GM19324 (cell line): ENCODE data around the gene VKORC1L1.
A peak's percentile ranks its signal among the peaks of the same experiment; 100 is the strongest.
"Not testable (repeated sequence)": the region's sequence is repeated elsewhere in the genome, so short reads cannot be mapped to it uniquely, and the experiment has no call there.

Source experiments
- ATAC-seq: cut with Tn5 transposase; IDR thresholded peaks from one replicate; pipeline ENCODE4 v1.9.1; 2021; ENCODE audit warnings: mild to moderate bottlenecking, moderate library complexity; ENCODE audit not compliant: unreplicated experiment, low FRiP score

VKORC1L1 gene

DNA sequence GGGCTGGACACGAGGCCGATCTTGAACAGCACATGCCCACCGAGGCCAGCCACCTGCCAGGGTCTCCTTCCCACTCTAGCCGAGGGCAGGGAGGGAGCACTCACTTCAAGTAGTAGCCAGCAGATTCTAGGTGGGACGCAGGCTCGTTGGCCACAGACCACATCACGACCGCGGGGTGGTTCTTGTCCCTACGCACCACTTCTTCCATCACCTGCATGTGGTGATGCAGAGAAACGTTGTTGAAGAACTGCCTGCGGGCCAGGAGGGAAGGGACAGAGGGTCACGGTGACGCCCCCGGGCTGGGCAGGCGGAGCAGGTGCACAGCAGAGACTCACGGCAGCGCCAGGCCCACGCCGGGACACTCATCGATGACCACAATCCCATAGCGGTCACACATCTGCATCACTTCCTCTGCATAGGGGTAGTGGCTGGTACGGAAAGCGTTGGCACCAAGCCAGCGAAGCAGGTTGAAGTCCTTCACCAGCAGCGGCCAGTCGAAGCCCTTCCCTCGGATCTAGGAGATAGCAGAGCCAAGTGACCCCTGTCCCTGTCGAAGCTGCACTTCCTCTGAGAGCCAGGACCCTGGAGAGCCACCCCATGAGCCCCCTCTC is 101.4 kb downstream of the VKORC1L1 start:
- no peak for ATAC-seq

DNA sequence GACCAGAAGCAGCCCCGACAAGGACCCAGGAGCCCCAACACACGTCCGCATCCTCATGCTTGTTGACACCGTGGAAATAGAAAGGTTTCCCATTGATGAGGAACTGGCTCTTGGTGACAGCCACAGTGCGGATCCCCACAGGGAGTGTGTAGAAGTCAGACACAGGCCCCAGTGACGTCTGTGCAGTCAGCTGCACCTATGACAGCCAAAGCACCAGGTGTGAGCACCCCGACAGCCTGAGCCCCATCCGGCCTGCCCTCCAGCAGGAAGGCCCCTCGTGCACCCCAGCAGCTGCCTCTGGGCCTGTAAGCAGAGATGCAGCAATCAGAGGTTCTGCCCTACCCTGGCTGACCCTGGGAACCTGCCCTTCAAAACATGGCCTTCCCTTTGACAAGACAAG is 102.0 kb downstream of the VKORC1L1 start:
- no peak for ATAC-seq

DNA sequence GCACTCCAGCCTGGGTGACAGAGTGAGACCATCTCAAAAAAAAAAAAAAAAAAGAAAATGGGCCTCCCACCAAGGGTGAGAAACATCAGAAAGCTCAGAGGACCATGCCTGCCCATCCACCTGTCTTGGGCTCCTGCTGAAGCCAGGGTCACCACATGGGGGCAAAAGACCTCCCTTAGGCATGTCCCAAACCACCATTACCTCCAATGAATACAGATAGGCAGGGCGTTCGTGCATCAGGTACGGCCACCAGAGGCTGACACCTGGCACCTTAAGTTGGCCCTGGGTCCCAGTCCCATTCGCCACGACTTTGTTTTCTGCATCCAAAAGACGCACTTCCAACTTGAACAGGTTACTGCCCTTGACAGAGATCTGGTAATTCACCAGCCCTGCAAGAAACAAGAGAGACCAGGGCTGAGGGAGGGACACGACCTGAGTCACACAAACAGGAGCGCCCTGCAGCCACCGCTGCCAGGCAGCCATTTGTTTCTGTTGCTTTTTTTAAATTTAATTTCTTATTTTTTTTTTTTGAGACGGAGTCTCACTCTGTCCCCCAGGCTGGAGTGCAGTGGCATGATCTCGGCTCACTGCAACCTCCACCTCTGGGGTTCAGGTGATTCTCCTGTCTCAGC is 103.1 kb downstream of the VKORC1L1 start:
- ATAC-seq, result no peak

DNA sequence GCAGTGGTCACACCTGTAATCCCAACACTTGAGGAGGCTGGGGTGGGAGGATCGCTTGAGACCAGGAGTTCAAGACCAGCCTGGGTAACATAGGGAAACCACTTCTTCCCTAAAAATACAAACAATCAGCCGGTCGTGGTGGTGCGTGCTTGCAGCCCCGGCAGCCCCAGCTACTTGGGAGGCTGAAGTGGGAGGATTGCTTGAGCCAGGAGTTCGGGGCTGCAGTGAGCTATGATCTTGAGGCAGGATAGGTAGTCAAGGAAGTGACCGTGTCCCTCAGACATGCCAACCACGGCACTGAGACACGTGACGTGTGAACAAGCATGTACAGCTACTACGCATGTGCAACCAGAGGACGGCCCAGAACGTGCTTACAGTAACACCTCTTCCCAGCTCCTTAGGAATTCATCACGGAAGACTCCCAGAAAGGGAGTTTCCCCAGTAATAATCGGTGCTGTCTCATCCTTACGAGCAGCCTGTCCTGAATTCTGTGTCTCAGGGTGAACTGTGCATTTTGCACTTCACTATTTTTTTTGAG is 103.9 kb downstream of the VKORC1L1 start:
- no peak for ATAC-seq

DNA sequence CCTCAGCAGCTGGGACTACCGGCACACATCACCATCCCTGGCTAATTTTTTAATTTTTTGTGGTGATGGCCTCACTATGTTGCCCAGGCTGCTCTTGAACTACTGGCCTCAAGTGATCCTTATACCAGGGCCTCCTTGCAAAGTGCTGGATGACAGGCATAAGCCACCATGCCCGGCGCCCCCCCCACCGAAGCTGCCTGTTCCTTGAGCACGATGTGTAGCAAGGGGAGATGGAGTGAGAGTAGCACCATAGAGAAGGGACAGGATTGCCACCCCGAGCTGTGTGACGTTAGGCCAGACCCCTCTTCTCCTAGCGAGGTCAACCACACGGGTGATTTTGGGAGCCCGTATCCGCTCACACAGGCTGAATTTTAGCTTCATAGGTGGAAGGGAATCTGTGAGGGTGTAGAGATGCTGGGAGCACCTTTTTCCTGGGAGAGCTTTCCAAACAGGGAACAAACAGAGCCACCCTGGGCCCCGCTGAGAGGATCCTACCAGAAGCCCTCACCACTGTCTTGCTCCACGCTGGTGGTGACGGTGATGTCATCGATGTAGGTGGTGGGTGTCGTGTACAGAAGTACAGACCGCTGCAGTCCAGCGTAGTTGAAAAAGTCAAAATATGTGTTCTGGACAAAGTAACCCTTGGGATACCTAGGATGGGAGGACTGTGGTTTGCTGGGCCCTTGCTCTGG is 106.2 kb downstream of the VKORC1L1 start:
- ATAC-seq, result no peak

DNA sequence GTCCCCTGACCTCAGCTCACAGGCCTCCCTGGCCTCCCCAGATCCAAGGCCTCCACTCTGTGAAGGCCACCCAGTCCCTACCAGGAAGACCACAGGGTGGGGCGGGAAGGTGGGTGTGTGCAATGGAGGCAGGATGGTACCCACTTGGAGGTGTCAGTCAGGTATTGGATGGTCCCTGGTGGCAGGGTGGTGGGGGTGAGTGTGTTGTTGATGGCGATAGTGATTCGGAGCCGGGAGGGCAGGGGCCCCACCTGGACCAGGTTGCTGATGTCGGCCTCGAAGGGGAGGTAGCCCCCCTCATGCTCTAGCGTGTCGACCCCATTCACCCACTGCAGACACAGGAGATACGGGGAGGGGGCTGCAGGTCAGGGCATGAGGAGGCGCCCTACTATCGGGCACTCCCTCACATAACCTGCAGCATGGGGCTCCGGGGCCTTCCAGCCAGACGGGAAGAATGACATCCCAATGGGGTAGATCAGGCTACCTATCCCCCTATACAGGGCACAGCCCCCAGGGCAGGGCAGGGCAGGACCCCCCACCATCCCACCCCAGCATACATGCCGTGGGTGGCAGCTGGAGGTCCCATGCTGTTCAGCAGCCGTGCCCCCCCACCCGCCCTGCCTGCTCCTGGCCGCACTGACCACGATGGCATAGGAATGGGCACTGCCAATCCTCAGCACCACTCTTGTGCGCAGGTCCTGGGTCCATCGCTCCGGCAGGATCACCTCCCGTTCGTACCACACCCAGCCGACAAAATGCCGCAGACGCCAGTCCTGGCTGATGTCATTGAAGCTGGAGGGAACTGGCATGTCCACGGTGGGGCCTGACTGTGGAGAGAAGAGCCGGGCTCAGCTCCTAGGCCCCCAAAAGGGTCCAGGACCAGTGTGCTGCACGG is 107.0 kb downstream of the VKORC1L1 start:
- no peak for ATAC-seq

DNA sequence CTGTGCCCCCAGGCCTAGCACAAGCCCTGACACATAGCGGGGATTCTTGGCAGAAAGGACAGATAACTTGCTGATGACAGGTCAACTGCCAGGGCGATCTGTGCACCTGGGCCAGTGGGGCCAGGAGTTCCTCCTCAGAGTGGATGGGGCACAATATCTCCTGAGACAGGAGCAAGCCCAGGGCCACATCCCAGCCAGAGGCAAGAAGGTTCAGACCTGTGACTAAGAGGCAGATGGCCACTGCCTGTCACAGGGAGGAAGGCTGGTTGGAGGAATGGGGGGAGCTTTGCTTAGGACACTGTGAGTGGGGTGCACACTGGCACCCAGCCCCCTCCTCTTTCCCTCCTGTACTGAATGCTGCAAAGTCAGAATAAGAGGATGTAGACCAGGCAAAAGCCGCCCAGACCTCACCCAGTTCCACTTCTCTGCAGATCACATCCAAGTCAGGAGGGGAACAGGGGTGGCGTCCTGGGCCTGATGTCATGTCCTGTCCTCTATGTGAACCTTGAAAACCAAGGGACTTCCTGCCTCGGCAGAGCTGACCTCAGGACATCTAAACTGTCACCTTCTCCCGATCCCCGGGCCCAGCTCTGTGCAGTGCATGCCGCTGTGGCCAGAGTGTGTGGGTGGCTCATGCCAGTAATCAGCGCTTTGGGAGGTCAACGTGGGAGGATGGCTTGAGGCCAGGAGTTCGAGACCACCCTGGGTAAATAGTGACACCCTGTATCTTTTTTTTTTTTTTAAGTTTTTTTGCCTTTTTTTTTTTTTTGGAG is 107.8 kb downstream of the VKORC1L1 start:
- ATAC-seq, result peak; percentile 55

DNA sequence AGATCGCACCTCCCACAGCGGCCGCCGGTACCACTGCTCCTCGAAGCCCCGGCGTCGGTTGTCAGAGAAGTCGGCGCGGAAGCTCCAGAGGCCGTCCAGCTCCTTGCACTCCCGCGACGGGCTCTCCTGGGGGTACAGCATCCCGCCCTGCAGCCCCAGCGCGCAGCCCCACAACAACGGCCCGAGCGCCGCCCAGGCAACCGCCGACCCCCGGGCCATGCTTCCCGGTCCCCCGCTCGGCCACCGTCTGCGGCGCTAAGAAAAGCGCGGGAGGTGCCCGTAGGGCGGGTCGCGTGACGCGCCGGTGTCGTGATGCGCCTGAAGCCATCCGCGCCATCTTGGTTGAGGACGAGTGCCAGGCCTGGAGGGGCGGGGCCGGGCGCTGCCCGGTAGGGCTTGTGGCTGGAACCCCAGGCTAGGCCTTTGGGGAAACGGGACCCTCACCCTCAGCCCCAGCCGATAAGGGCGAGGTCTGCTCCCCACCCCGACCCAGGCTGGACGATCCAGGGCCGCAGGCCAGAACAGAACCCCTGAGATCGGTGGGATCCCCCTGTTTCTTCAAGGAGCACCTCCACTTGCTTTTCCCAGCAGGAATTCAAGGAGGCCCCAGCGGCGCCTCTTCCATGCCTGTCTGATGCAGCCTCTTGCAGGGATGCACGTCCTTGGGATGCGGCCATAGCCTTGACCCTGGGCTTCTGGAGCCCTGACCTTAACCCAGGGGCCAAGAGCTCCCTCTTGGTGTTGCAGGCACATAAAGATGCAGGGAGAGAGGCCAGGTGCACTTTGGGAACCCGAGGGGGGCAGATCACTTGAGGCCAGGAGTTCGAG is 109.3 kb downstream of the VKORC1L1 start, which contains the start of gene GUSB:
Gene GUSB, minus strand, starts transcription at position 249 of the 828 bp plus-strand sequence. Its CDS starts 30 bp downstream, at position 219.
- peak; percentile 90 for ATAC-seq

DNA sequence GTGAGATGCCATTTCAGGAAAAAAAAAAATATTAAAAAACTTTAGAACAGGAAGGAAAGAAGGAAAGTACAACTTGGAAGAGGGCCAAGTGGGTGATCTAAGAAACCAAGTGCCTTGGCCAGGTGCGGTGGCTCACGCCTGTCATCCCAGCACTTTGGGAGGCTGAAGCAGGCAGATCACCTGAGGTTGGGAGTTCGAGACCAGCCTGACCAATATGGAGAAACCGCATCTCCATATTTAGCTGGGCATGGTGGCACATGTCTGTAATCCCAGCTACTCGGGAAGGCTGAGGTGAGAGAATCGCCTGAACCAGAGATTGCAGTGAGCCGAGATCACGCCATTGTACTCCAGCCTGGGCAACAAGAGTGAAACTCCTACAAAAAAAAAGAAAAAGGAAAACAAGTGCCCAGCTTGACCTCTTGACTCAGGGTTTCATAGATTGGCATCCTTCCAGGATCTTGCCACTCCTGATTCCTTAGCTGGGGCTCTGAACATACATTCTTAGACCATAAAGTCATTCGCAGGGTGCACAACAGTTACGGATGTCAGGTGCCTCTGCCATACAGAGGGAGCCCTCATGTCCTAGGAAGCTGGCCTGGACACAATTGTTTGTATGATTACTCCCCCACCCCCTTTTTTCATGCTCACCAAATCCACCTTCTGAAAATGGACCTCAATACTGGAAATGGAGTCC is 111.2 kb downstream of the VKORC1L1 start:
- ATAC-seq, result no peak

DNA sequence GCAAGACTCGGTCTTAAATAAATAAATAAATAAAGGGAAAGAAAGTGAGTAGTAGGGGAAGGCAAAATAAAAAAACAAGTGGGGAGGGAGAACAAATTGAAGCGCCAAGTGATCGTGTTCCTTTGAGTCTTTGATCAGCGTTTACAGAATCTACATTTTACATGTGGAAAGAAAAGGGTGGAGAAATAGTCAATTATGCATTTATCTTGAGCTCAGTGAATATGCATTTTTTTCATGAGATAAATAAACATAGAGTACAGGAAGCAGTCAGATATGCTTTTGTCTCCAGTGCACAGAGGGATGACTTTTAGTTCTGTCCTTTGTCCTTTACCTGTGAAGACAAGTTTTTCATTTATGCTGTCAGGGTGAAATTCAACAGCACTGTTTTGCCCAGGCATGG is 115.2 kb downstream of the VKORC1L1 start:
- ATAC-seq, result no peak

DNA sequence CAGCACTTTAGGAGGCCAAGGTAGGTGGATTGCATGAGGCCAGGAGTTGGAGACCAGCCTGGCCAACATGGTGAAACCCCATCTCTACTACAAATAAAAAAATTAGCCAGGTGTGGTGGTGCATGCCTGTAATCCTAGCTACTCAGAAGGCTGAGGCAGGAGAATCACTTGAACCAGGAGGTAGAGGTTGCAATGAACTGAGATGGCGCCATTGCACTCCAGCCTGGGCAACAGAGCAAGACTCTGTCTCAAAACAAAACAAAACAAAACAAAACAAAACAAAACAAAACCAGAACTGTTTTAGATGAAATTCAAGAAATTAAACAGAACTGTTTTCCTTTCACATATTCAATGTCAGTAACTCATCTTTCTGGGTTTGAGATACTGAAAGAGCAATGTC is 115.6 kb downstream of the VKORC1L1 start:
- ATAC-seq, result not testable (repeated sequence)

DNA sequence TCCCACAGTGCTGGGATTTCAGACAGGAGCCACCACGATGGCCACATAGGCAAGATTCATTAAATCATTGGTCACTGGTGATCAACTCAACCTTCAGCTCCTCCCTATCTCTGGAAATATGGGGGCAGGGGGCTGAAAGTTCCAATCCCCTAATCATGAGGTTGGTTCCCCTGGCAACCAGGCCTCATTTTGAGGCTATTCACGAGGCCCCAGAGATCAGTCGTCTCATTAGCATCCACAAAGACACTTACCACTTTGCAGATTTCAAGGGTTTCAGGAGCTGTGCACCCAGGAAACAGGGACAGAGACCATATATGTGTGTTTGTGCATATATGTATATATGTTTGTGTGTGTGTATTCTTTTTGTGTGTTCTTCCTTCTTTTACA is 116.8 kb downstream of the VKORC1L1 start:
- no peak for ATAC-seq

DNA sequence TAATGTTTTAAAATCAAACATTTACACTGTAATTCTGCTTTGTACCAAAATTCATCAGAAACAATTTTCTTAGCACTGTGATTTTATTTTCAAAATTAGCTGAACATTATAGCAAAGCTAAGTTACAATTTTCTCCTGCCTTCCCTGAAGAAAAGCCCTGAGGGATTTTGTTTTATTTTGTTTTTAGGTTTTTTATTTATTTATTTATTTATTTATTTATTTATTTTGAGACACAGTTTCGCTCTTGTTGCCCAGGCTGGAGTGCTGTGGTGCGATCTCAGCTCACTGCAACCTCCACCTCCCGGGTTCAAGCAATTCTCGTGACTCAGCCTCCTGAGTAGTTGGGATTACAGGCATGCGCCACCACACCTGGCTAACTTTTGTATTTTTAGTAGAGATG is 119.0 kb downstream of the VKORC1L1 start:
- not testable (repeated sequence) for ATAC-seq

DNA sequence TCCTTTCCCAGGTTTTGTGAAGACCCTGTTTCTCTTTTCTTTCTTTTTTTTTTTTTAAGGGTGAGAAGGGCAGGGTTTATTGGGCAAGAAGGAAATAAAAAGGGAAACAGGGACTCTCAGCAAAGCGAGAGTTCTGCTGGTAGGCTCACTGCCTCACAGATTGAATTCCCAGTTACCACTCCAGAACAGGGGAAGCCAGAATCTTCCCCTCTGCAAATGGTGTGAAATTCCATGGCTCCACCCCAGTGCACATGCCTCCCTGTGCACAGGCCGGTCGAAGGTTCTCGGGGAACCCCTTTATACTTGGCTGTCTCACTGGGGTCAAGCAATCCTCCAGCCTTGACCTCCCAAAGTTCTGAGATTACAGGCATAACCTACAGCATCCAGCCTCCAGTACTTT is 119.7 kb downstream of the VKORC1L1 start:
- no peak for ATAC-seq

DNA sequence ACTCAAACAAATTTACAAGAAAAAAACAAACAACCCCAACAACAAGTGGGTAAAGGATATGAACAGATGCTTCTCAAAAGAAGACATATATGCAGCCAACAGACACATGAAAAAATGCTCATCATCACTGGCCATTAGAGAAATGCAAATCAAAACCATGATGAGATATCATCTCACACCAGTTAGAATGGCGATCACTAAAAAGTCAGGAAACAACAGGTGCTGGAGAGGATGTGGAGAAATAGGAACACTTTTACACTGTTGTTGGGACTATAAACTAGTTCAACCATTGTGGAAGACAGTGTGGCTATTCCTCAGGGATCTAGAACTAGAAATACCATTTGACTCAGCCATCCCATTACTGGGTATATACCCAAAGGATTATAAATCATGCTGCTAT is 122.1 kb downstream of the VKORC1L1 start:
- not testable (repeated sequence) for ATAC-seq

DNA sequence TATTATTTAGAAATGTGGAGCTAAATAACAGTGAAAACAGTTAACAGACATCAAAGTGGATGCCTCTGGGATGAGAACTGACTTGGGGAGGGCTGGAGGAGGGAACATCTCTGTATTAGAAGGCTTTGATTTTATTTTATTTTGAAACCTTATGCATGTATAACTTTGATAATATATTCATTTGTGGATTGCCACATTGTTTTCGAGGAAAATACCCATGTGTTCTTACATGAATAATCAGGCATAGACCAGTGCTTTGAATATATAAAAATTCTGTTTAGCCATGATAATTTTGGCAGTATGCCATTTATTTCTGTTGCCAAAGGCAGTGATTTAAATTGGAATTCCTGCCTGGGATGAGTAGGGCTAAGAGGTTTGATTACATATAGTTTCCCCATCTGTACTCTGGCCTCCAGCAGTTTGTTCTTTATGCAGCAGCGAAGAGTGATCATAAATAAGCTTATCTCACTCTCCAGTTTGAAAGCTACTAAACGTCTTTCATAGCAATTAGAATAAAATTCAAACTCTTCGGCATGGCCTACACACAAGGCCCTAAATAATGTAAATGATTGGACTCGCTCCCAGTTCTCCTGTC is 128.0 kb downstream of the VKORC1L1 start:
- ATAC-seq, result not testable (repeated sequence)

DNA sequence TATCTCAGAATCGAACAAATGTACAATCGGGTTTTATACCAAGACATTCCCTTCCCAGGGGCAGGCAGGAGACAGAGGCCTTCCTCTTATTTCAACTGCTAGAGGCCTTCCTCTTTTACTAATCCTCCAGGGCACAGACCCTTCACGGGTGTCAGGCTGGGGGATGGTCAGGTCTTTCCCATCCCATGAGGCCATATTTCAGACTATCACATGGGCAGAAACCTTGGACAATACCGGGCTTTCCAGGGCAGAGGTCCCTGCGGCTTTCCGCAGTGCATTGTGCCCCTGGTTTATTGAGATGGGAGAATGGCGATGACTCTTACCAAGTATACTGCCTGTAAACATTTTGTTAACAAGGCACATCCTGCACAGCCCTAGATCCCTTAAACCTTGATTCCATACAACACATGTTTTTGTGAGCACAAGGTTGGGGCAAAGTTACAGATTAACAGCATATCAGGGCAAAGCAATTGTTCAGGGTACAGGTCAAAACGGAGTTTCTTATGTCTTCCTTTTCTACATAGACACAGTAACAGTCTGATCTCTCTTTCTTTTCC is 132.3 kb downstream of the VKORC1L1 start:
- ATAC-seq, result not testable (repeated sequence)

DNA sequence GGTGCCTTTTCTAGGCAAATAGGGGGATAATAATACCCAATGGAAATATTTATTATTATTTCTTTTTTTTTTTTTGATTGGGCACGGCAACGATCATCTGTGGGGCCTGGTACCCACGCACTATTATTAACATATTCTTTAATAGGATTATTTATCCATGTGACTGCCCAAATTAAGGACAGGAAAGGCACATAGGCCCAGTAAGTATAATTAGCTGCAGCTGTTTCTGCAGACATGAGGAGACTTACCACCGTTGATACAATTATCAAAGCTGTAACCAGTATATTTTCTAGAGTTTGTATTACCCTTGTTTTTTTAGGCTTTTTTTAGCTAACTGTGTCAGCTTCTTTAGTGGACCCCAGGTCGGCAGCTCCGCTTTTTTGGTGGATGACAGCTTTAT is 134.4 kb downstream of the VKORC1L1 start:
- no peak for ATAC-seq
